Measurements from ENCODE around the gene C13orf46. TPM values are rescaled to one million over a fixed set of nuclear protein-coding genes. Genes with fewer than 3 reads are reported as not detected.

Gene C13orf46
- total and polyA plus RNA-seq, 4 experiments from 2014 or later = 1.5 to 14.2 (median 13.9) TPM; not detected in 1

- Mint-ChIP-seq H3K4me1 (peaks cover 0 to 2% (median 0%) of the 10 kb centered on the region in 4 donors), H3K9me3 (peaks cover 0 to 8% (median 0%) of the 10 kb centered on the region in 8 donors), H3K36me3 (peaks cover 37 to 56% of the 10 kb centered on the region in 2 donors), H3K27me3 (no peaks in the 10 kb centered on the region), H3K27ac (peak overlapping the region in 5 of 7 donors; percentile 30 to 87 (median 72)), H3K4me3 (peak overlapping the region in 2 of 8 donors; percentile 21 to 42)
- Histone ChIP-seq H3K4me3 (ENCODE audit: low read length in 2 of 2) (no peak overlapping the region), H3K4me1 (ENCODE audit: insufficient read depth, low read length) (no peaks in the 10 kb centered on the region), H3K36me3 (ENCODE audit: insufficient read depth, low read length) (peaks cover 72% of the 10 kb centered on the region), H3K27me3 (ENCODE audit: insufficient read depth, low read length) (no peaks in the 10 kb centered on the region), H3K27ac (ENCODE audit: low read depth, low read length) (no peak overlapping the region), H3K9me3 (ENCODE audit: control insufficient read depth in 1 of 2, low read length in 2 of 2) (no peaks in the 10 kb centered on the region)
- POLR2A ChIA-PET (ENCODE audit: partially characterized antibody) = no interaction called here
- intact Hi-C loops (cut with micrococcal nuclease) = no loop called here
- DNase-seq = peak in 1 of 5 donors; percentile 33
- CTCF ChIA-PET (ENCODE audit: partially characterized antibody) = no interaction called here
Observed at GRCh38 chr13:113997845-113998751, 24.2 kb upstream of the C13orf46 start.

- H3K27ac ChIP-seq (ENCODE audit: low read depth, low read length) = no peak overlapping the region
Observed at GRCh38 chr13:113996912-113997745, 23.3 kb upstream of the C13orf46 start.

DNA sequence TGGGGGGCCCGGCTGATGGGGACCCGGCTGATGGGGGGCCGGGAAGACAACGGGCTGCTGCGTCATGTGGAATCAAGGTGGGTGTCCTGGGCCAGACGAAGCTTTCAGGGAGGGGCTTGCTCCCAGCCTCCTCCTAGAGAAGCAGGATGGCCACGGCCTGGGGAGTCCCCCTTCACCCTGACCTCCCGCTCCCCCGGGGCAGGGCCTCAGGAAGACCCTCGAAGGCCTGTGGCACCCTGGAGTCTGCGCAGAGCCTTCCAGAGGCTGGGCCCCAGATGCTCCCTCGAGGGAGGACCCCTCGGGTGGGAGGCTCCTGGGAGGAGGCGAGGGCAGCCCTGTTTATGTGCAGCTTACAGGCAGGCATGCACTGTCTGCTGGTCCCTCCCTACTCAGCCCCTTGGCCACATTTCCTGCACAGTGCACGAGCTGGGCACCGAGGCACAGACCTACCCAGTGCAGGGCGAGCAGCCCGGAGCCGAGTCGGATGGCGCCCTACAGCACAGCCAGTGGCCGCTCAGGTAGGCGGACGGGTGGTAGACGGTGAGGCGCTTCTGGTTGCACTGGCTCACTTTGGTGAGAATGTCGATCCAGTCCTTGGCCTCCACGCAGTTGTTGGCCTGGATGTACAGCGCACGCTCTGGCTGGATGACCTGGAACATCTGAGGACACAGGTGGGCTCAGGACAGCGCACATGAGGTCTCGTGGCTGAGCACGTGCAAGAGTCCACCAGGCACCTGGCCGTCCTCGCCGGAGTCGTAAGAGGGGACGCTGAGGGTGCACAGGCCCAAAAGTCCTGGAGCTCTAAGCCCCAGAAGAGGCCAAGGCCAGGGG lies 22.4 kb upstream of the C13orf46 start:
- H3K9me3 ChIP-seq (ENCODE audit: control insufficient read depth in 1 of 2, low read length in 2 of 2) = no peaks in the 10 kb centered on the region
- H3K4me3 Mint-ChIP-seq = no peak overlapping the region
- peaks cover 54 to 66% of the 10 kb centered on the region in 2 donors for H3K36me3 Mint-ChIP-seq
- H3K27ac Mint-ChIP-seq = peak overlapping the region in 2 of 7 donors; percentile 13 to 65
- H3K4me1 Mint-ChIP-seq = peaks cover 0 to 5% (median 4%) of the 10 kb centered on the region in 4 donors
- peaks cover 73% of the 10 kb centered on the region for H3K36me3 ChIP-seq (ENCODE audit: insufficient read depth, low read length)
- DNase-seq = peak in 1 of 5 donors; percentile 37
- ChIA-PET CTCF (ENCODE audit: partially characterized antibody) (interaction anchor here (0.6 kb wide), 1 partner anchor 173 kb away, joined by 3 read pairs; no protein-coding TSS in a partner anchor), POLR2A (ENCODE audit: partially characterized antibody) (interaction anchor here (3.0 kb wide), 1 partner anchor 14 kb away, joined by 10 read pairs; no protein-coding TSS in a partner anchor)
- intact Hi-C loops (cut with micrococcal nuclease) = no loop called here
- no peaks in the 10 kb centered on the region for H3K27me3 ChIP-seq (ENCODE audit: insufficient read depth, low read length)
- no peak overlapping the region for H3K4me3 ChIP-seq (ENCODE audit: low read length in 2 of 2)
- H3K9me3 Mint-ChIP-seq = peaks cover 0 to 11% (median 0%) of the 10 kb centered on the region in 8 donors
- H3K27me3 Mint-ChIP-seq = no peaks in the 10 kb centered on the region
- no peaks in the 10 kb centered on the region for H3K4me1 ChIP-seq (ENCODE audit: insufficient read depth, low read length)
- H3K27ac ChIP-seq (ENCODE audit: low read depth, low read length) = no peak overlapping the region

More at GRCh38 chr13:113996912-113997745, 23.3 kb upstream of the C13orf46 start:
- DNase-seq = peak in 1 of 5 donors; percentile 26
- ChIA-PET CTCF (ENCODE audit: partially characterized antibody) (interaction anchor here (0.6 kb wide), 1 partner anchor 173 kb away, joined by 3 read pairs; no protein-coding TSS in a partner anchor), POLR2A (ENCODE audit: partially characterized antibody) (no interaction called here)
- Histone ChIP-seq H3K4me3 (ENCODE audit: low read length in 2 of 2) (no peak overlapping the region), H3K27me3 (ENCODE audit: insufficient read depth, low read length) (no peaks in the 10 kb centered on the region), H3K4me1 (ENCODE audit: insufficient read depth, low read length) (no peaks in the 10 kb centered on the region), H3K36me3 (ENCODE audit: insufficient read depth, low read length) (peaks cover 72% of the 10 kb centered on the region), H3K9me3 (ENCODE audit: control insufficient read depth in 1 of 2, low read length in 2 of 2) (no peaks in the 10 kb centered on the region)
- intact Hi-C loops (cut with micrococcal nuclease) = no loop called here
- no peaks in the 10 kb centered on the region for H3K27me3 Mint-ChIP-seq
- H3K4me3 Mint-ChIP-seq = peak overlapping the region in 1 of 8 donors; percentile 29
- peaks cover 47 to 62% of the 10 kb centered on the region in 2 donors for H3K36me3 Mint-ChIP-seq
- peaks cover 0 to 2% (median under 1%) of the 10 kb centered on the region in 4 donors for H3K4me1 Mint-ChIP-seq
- H3K9me3 Mint-ChIP-seq = peaks cover 0 to 8% (median 0%) of the 10 kb centered on the region in 8 donors
- peak overlapping the region in 4 of 7 donors; percentile 30 to 87 (median 76) for H3K27ac Mint-ChIP-seq

DNA sequence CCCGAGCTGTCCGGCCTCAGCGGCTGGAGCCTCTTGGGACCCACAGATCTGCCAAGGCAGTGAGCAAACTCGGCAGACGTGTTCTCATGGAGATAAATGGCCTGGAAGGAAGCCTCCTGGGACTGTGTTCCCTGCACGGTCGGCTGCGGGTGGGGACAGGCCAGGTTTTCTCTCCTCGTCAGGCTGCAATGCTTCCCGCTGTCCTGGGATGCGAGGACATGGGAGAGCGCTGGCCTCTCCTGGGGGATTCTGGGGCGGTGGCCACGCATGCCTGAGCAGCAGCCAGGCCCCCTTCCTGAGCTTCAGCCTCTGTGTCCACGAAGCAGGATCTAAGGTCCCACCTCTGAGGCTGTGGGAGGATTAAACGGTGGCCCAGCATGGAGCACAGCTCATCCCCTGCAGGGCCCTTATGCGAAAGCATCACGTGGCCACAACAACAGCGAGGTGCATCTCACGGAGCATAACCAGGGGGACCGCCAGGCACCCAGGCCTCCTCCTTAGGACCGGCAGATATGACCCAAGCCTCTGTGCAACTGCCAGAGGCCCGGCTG lies 21.2 kb upstream of the C13orf46 start:
- H3K9me3 ChIP-seq (ENCODE audit: control insufficient read depth in 1 of 2, low read length in 2 of 2) = no peaks in the 10 kb centered on the region
- Mint-ChIP-seq H3K4me1 (peaks cover 0 to 6% (median 4%) of the 10 kb centered on the region in 4 donors), H3K27me3 (no peaks in the 10 kb centered on the region), H3K9me3 (peaks cover 0 to 11% (median 0%) of the 10 kb centered on the region in 8 donors), H3K27ac (peak overlapping the region in 3 of 7 donors; percentile 3 to 19 (median 8)), H3K36me3 (peaks cover 53 to 66% of the 10 kb centered on the region in 2 donors), H3K4me3 (peak overlapping the region in 1 of 8 donors; percentile 6)
- H3K27me3 ChIP-seq (ENCODE audit: insufficient read depth, low read length) = no peaks in the 10 kb centered on the region
- ChIA-PET POLR2A (ENCODE audit: partially characterized antibody) (interaction anchor here (0.6 to 3.0 kb wide), 2 partner anchors 13 to 17 kb away, joined by 3 to 10 read pairs; no protein-coding TSS in a partner anchor), CTCF (ENCODE audit: partially characterized antibody) (interaction anchor here (1.2 kb wide), 1 partner anchor 16 kb away, joined by 3 read pairs; no protein-coding TSS in a partner anchor)
- intact Hi-C loops (cut with micrococcal nuclease) = no loop called here
- no peak overlapping the region for H3K4me3 ChIP-seq (ENCODE audit: low read length in 2 of 2)
- no peaks in the 10 kb centered on the region for H3K4me1 ChIP-seq (ENCODE audit: insufficient read depth, low read length)
- peak in 1 of 5 donors; percentile 13 for DNase-seq
- H3K36me3 ChIP-seq (ENCODE audit: insufficient read depth, low read length) = peaks cover 73% of the 10 kb centered on the region
- H3K27ac ChIP-seq (ENCODE audit: low read depth, low read length) = no peak overlapping the region

DNA sequence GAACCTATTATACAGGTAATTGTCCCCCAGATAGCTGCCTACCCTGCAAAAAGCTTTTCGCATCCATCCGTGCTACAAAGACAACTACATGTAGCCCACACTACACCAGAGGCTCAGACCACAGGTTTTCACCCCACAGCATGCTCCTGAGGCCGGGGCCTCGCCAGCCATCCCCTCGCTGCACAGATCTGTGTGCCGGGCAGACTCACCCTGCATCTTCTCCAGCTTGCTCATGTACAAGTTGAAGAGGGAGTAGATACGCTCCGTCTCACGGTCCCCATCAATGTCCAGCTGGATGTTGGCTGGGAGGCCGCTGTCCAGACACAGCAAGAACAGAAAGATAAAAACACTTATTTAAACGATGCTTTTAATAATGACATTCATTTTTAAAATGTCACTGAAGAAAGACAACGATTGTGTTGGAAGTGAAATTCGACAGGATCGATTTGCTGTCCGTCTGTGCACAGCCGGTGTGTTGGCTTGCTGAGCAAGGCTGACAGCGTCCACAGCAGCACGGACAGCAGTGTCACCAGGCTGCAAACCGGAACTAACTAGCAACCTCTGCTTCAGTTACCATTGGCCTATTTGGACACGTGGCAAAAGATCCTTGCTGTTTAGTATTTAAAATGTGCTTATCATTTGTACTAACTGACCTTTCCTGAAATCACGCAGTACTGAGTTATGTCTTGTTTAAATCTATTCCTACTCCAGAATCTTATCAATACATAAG lies 18.6 kb upstream of the C13orf46 start:
- Mint-ChIP-seq H3K9me3 (peaks cover 0 to 14% (median 0%) of the 10 kb centered on the region in 8 donors), H3K36me3 (peaks cover 53 to 60% of the 10 kb centered on the region in 2 donors), H3K27ac (peak overlapping the region in 3 of 7 donors; percentile 8 to 90 (median 42)), H3K4me3 (peak overlapping the region in 2 of 8 donors; percentile 10 to 53), H3K4me1 (peaks cover 0 to 8% (median 4%) of the 10 kb centered on the region in 4 donors), H3K27me3 (no peaks in the 10 kb centered on the region)
- Histone ChIP-seq H3K27ac (ENCODE audit: low read depth, low read length) (no peak overlapping the region), H3K4me3 (ENCODE audit: low read length in 2 of 2) (no peak overlapping the region), H3K27me3 (ENCODE audit: insufficient read depth, low read length) (no peaks in the 10 kb centered on the region), H3K4me1 (ENCODE audit: insufficient read depth, low read length) (no peaks in the 10 kb centered on the region), H3K9me3 (ENCODE audit: control insufficient read depth in 1 of 2, low read length in 2 of 2) (no peaks in the 10 kb centered on the region), H3K36me3 (ENCODE audit: insufficient read depth, low read length) (peaks cover 68% of the 10 kb centered on the region)
- intact Hi-C loops (cut with micrococcal nuclease) = no loop called here
- peak in 1 of 5 donors; percentile 7 for DNase-seq
- CTCF ChIA-PET (ENCODE audit: partially characterized antibody) = no interaction called here
- POLR2A ChIA-PET (ENCODE audit: partially characterized antibody) = no interaction called here
